ENCODE measurements around the gene GRIK4.

GRIK4 gene

DNA sequence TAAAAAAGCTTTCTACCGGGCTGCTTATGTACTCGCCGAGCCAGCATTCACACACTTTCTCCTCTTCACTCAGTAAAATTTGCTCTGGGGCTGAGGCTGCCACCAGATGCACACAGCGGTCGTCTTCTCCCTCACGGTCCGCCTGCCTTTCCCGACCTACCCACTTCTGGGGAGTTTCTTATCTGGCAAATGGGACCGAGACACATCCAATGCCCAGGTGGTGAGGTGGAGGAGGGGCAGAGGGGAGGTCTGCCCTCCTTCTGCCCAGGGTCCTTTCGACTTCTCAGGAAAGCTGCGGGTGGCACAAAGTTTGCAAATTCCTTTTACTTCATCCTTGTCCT lies 43.9 kb downstream of the GRIK4 start:
- H3K4me3 ChIP-seq (ENCODE audit: low read length), result no peak overlapping the region
- TF ChIP-seq, protein P1, sequence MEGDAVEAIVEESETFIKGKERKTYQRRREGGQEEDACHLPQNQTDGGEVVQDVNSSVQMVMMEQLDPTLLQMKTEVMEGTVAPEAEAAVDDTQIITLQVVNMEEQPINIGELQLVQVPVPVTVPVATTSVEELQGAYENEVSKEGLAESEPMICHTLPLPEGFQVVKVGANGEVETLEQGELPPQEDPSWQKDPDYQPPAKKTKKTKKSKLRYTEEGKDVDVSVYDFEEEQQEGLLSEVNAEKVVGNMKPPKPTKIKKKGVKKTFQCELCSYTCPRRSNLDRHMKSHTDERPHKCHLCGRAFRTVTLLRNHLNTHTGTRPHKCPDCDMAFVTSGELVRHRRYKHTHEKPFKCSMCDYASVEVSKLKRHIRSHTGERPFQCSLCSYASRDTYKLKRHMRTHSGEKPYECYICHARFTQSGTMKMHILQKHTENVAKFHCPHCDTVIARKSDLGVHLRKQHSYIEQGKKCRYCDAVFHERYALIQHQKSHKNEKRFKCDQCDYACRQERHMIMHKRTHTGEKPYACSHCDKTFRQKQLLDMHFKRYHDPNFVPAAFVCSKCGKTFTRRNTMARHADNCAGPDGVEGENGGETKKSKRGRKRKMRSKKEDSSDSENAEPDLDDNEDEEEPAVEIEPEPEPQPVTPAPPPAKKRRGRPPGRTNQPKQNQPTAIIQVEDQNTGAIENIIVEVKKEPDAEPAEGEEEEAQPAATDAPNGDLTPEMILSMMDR (IDR thresholded peaks at IDR 0.05; ENCODE audit: insufficient read depth, low read depth, low read length, missing control alignments), result no peak
- DNase-seq (ENCODE audit: low read depth), result no peak

GRCh38 chr11:120556797-120557196 lies 45.2 kb downstream of the GRIK4 start:
- DNase-seq (ENCODE audit: low read depth), result no peak
- TF ChIP-seq, protein P1 (IDR thresholded peaks at IDR 0.05; ENCODE audit: insufficient read depth, low read depth, low read length, missing control alignments), result no peak
- no peak overlapping the region for H3K4me3 ChIP-seq (ENCODE audit: low read length)

DNA sequence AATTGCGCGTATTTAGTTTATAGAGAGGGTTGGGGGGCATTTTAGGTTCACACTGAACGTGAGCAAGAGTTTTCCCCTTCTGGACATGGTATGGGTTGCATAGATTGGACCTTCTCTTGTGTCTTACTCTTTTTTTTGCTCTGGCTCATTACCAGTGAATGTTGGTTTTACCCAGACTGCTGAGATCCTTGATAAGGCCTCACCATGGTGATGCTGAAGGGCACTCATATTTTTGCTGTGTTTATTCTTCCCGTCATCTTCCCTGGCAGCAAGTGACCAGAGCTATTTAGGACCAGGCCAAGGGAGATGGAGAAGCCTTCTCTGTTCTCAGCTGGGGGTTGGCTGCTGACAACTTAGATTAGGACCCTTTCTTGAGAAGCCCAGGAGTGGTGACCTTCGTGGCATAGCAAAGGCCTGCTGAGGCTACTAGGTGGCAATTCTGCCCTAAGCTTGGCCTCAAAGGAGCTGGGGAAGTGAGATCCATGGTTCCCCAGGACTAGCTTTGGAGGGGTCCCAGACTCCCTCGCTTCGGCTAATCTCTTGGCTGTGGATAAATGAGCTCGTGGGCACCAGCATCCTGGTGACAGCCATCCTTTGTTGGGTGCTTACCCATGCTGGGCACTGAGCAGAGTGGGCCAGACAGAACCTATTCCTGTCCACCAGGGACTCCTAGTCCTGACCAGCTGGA lies 47.3 kb downstream of the GRIK4 start:
- no peak overlapping the region for H3K4me3 ChIP-seq (ENCODE audit: low read length)
- no peak for DNase-seq (ENCODE audit: low read depth)
- TF ChIP-seq, protein P1 (IDR thresholded peaks at IDR 0.05; ENCODE audit: insufficient read depth, low read depth, low read length, missing control alignments), result no peak

DNA sequence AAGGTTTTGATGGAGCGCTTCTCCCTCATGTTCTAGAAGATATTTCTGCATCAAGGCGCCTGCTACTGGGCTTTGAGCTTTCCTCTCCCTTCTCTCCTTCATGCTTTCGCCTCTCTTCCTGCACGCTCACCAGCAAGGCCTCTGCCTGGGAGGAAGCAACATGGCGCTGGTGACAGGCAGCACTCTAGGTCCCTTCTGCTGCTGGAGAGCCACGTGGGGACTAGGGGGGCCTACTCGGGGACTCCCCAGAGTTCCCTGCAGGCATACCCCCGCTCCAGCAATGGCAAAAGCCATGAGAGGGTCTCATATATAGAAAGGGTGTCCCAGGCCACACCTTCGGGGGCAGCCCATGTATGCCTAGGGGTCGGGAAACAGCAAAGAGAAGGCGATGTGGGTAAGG lies 49.7 kb downstream of the GRIK4 start:
- no peak for DNase-seq (ENCODE audit: low read depth)
- TF ChIP-seq, protein P1 (IDR thresholded peaks at IDR 0.05; ENCODE audit: insufficient read depth, low read depth, low read length, missing control alignments), result no peak

GRCh38 chr11:120562806-120563425 lies 51.4 kb downstream of the GRIK4 start:
- DNase-seq (ENCODE audit: low read depth), result no peak
- TF ChIP-seq, protein P1 (IDR thresholded peaks at IDR 0.05; ENCODE audit: insufficient read depth, low read depth, low read length, missing control alignments), result no peak
- no peak overlapping the region for H3K4me3 ChIP-seq (ENCODE audit: low read length)

More for the DNA sequence above, 49.7 kb downstream of the GRIK4 start:
- H3K4me3 ChIP-seq (ENCODE audit: low read length), result no peak overlapping the region

GRCh38 chr11:120563703-120564572 lies 52.4 kb downstream of the GRIK4 start:
- no peak overlapping the region for H3K4me3 ChIP-seq (ENCODE audit: low read length)
- DNase-seq (ENCODE audit: low read depth), result no peak
- TF ChIP-seq, protein P1 (IDR thresholded peaks at IDR 0.05; ENCODE audit: insufficient read depth, low read depth, low read length, missing control alignments), result no peak
